Measurements from ENCODE around the gene CHCHD4.

The CHCHD4 gene

DNA sequence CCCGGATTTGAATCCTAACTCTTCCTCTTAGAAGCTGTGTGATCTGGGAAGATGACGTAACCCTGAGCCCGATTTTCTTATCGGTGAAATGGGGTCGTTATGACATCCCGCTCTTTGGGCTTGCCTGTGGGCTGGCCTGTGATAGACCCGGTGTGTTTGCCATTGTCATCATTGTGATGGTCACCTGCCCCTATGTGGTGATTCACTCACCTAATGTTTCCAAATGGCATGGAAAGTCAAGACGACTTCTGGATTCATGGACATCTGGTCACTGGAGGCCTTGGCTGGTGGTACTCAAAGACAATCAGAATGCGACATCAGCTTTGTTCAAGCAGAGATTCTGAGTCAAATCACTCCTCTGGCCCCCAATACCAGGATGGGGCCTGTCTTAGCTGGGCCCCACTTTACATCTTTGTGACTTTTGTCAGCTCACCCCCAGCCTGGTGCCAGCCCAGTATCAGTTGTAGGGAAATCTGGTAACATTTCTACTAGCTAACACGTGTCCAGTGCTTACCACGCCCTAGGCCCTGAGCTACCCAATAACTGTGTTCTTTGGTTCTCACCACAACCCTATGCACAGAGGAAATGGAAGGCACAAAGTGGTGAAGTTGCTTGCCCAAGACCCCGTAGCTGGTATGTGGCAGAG is 3.0 kb upstream of the CHCHD4 start:
- H3K4me3 Mint-ChIP-seq = peak overlapping the region; percentile 100

GRCh38 chr3:14126887-14127505 is 2.3 kb upstream of the CHCHD4 start:
- no peak for DNase-seq
- Mint-ChIP-seq H3K27me3 (ENCODE audit: low read depth, poor library complexity) (no peaks in the 10 kb centered on the region), H3K27ac (no peak overlapping the region), H3K9me3 (no peaks in the 10 kb centered on the region), H3K4me1 (peaks cover 43% of the 10 kb centered on the region), H3K36me3 (ENCODE audit: low read depth) (peaks cover 47% of the 10 kb centered on the region), H3K4me3 (peak overlapping the region; percentile 100)
- TF ChIP-seq CTCF (IDR thresholded peaks at IDR 0.05) = no peak

More for the DNA sequence above, 3.0 kb upstream of the CHCHD4 start:
- Mint-ChIP-seq H3K36me3 (ENCODE audit: low read depth) (peaks cover 47% of the 10 kb centered on the region), H3K27me3 (ENCODE audit: low read depth, poor library complexity) (no peaks in the 10 kb centered on the region), H3K27ac (no peak overlapping the region), H3K9me3 (no peaks in the 10 kb centered on the region), H3K4me1 (peaks cover 37% of the 10 kb centered on the region)
- DNase-seq = no peak
- no peak for TF ChIP-seq CTCF (IDR thresholded peaks at IDR 0.05)

GRCh38 chr3:14126017-14126886 is 1.6 kb upstream of the CHCHD4 start:
- no peaks in the 10 kb centered on the region for H3K27me3 Mint-ChIP-seq (ENCODE audit: low read depth, poor library complexity)
- H3K27ac Mint-ChIP-seq = peak overlapping the region; percentile 99
- H3K36me3 Mint-ChIP-seq (ENCODE audit: low read depth) = peaks cover 48% of the 10 kb centered on the region
- H3K4me3 Mint-ChIP-seq = peak overlapping the region; percentile 100
- no peak for DNase-seq
- H3K4me1 Mint-ChIP-seq = peaks cover 43% of the 10 kb centered on the region
- H3K9me3 Mint-ChIP-seq = no peaks in the 10 kb centered on the region
- no peak for TF ChIP-seq CTCF (IDR thresholded peaks at IDR 0.05)

DNA sequence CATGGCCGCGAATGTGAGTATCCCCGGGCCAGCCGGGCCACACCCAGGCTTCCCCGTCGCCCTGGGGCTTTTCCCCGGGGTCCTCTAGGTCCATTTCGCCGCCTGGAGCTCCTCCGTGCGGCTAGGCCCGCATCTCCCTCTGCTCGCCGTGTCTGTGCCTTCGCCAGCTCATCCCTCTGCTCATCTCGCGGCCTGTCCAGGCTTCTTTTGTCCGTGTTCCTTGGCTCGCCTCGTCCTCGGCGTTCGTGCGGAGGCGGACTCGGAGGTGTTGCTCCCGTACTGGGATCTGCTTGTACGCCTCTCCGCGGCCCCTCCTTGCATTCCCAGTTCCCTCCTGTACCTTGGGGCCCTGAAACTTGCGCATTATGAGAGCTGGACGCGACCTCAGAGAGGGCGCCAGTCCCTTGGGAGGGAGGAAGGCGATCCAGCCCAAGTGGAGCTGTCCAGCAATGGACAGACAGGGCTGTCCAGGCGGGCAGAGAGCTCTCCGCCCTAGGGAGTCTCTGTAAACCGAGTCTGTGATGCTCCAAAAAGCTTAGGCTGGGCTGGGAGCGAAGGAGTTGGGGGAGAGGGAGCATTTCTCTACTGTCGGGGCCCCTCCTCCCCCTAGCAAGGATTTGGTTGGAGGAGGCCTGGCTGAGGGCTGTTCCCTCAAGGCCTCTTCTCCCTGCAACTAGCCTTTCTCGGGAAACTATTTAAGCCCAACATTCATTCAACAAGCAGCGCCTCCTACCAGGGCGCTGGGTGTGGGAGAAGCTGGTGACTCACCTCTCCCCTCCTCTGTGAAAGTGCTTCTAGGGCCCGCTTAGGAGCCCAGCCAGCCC is 735 bp upstream of the CHCHD4 start:
- Mint-ChIP-seq H3K27me3 (ENCODE audit: low read depth, poor library complexity) (peaks cover 1% of the 10 kb centered on the region), H3K27ac (peak overlapping the region; percentile 99), H3K4me3 (peak overlapping the region; percentile 100)

More for the DNA sequence above, 735 bp upstream of the CHCHD4 start:
- TF ChIP-seq CTCF (IDR thresholded peaks at IDR 0.05) = no peak
- H3K9me3 Mint-ChIP-seq = no peaks in the 10 kb centered on the region
- peak; percentile 66 for DNase-seq
- H3K36me3 Mint-ChIP-seq (ENCODE audit: low read depth) = peaks cover 51% of the 10 kb centered on the region
- H3K4me1 Mint-ChIP-seq = peaks cover 43% of the 10 kb centered on the region
